Stimulated activated CD4-positive, alpha-beta T cell treated with anti-CD3 and anti-CD28 coated beads, Interleukin-2, amount 100 ng/mL, for 48 hours (primary cell): Measurements from ENCODE around the gene ZBTB37.
"Not testable (repeated sequence)": the region's sequence is repeated elsewhere in the genome, so short reads cannot be mapped to it uniquely, and the experiment has no call there.

ENCODE experiments used
- DNase-seq, 2 donors: peaks; one replicate each; pipeline ENCODE4 v3.0.0-alpha.2; 2020

ZBTB37 gene

GRCh38 chr1:173913111-173913510 is 44.9 kb downstream of the ZBTB37 start:
- no peak for DNase-seq

- DNase-seq = peak; percentile 7 to 26
Observed at GRCh38 chr1:173914366-173914871, 46.2 kb downstream of the ZBTB37 start.

GRCh38 chr1:173915596-173915995 is 47.4 kb downstream of the ZBTB37 start:
- DNase-seq = no peak

- DNase-seq = no peak
Observed at GRCh38 chr1:173916667-173917066, 48.5 kb downstream of the ZBTB37 start.

GRCh38 chr1:173917149-173917548 is 49.0 kb downstream of the ZBTB37 start, which contains the start of gene SERPINC1:
TSS of gene SERPINC1 (minus strand) at chr1:173917327. CDS start at chr1:173917259, 68 bp downstream.
- no peak for DNase-seq

- DNase-seq = no peak
Observed at GRCh38 chr1:173917635-173918493, 49.7 kb downstream of the ZBTB37 start.

- DNase-seq = no peak
Observed at GRCh38 chr1:173920861-173921260, 52.7 kb downstream of the ZBTB37 start.

- DNase-seq = no peak
Observed at GRCh38 chr1:173925306-173926242, 57.4 kb downstream of the ZBTB37 start.

GRCh38 chr1:173930541-173930940 is 62.4 kb downstream of the ZBTB37 start:
- DNase-seq = not testable (repeated sequence)

GRCh38 chr1:173934440-173934839 is 66.3 kb downstream of the ZBTB37 start:
- DNase-seq = no peak

- DNase-seq = no peak
Observed at GRCh38 chr1:173937062-173937461, 68.9 kb downstream of the ZBTB37 start.

GRCh38 chr1:173946380-173946921 is 78.3 kb downstream of the ZBTB37 start:
- no peak for DNase-seq

GRCh38 chr1:173948594-173948993 is 80.4 kb downstream of the ZBTB37 start:
- no peak for DNase-seq
